DMS153 treated with DMSO at 0.1 percent for 48 hours (cell line): Measurements from ENCODE around the gene CPXM2.
A peak's percentile ranks its signal among the peaks of the same experiment; 100 is the strongest.

Experiments
- DNase-seq: peaks from one replicate; lab custom pipeline; 2025; ENCODE audit not compliant: unreplicated experiment; lab: John Stamatoyannopoulos, UW

The CPXM2 gene

DNA sequence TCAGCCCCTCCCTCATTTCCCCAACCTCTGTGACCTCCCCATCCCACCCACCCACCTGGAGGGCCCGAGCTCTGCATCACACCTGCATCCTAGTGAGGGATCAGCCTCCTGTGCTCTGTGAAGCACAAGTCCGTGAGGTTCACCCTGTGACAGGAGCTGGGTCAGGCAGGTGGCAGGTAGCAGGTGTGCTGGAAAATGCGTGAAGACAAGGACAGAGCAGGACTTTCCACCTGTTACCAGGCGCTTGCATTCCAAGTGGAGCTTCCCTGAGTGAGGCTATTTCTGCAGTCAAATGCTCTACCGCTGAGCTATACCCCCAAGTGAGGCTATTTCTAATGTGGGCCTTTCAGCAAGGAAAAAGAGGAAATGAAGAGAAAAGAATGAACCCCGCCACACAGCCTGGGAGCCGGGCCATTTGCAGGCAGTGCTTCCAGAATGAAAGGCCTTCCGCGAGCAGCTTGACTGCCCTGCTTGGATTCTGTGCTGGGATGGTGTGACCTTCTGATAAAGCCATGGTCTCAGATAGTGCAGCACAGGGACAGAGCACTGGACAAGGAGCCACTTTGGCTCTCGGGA is 13.3 kb upstream of the CPXM2 start:
- no peak for DNase-seq

GRCh38 chr10:123903621-123904020 is 12.0 kb upstream of the CPXM2 start:
- no peak for DNase-seq

DNA sequence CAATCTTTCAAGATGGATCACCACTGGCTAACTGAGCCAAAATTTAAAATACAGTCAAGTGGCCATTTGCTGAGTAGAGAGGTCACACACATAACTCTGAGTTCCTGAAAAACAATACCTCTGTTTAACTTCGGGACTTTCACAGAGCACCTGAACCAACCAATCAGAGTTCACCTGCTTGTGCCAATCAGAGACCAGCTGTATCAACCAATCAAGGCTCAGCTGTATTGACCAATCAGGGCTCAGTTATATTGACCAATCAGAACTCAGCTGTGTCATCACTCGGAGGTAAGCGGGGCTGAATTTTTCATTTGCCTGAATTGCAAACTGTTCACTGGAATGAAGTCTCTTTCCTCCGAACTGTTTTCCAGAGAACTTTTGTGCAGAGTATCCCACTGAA is 10.0 kb upstream of the CPXM2 start:
- DNase-seq, result no peak

- DNase-seq, result peak; percentile 2
Observed at GRCh38 chr10:123897146-123897545, 5.5 kb upstream of the CPXM2 start.

- DNase-seq, result no peak
Observed at GRCh38 chr10:123896246-123896927, 4.8 kb upstream of the CPXM2 start.

GRCh38 chr10:123893651-123894050 is 2.0 kb upstream of the CPXM2 start:
- no peak for DNase-seq

- no peak for DNase-seq
Observed at GRCh38 chr10:123890756-123891143, 857 bp downstream of the CPXM2 start.

DNA sequence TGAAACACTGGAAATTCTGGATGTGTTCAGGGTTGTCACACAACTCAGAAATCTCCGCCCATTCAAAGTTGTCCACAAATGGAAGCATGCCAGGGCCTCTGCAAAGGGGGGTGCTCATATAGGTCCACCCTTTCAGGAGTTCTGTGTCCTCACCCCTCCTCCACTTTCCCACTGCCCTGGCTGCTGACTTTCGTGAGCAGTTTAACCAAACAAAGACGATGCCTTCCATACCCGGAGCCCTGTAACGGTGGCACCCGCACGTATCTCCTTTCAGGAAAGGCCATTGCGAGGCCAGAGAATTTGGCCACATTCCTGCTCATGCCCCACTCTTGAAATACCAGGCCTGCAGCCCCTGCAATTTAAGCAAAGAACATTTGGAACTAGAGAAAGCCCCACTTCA is 1.4 kb downstream of the CPXM2 start:
- no peak for DNase-seq

- DNase-seq, result no peak
Observed at GRCh38 chr10:123889821-123890220, 1.8 kb downstream of the CPXM2 start.

DNA sequence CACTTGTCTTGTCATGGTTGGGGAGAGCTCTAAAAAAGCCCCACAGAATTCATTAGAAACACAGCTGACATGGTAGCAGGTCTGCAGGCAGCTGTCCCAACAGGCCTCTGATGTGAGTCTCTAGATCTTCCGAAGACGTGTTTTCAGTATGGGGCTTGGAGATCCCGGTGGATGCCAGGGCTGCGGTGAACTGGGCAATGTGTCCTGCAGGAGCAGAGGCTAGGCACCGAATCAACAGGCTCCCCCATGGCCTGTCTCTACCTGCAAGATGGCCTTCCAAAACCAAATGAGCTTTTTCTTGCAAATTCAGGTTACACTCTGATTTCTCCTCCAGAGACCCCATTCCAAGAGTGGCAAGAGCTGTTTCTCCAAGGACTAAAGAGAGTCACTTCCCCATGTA is 2.9 kb downstream of the CPXM2 start:
- DNase-seq, result no peak

DNA sequence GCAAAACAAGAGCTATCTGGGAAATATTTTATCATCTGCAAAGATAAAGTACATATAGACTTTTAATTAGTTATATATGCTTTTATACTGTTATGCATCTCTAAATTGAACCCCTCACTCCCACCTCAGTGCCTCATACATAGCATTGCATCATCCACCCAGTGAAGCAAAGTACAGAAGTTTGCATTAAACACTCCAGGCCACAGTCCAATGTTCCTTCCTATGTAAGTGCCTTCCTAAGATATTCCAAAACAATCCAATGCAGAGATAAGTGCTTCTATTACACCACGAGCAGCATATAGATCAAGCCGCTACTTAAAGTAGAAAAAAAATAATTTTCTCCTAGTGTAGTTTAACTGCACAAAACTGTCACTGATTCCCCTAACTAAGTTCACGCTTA is 3.4 kb downstream of the CPXM2 start:
- DNase-seq, result no peak

GRCh38 chr10:123886292-123886691 is 5.3 kb downstream of the CPXM2 start:
- DNase-seq, result no peak

GRCh38 chr10:123885406-123886170 is 6.0 kb downstream of the CPXM2 start:
- no peak for DNase-seq

- no peak for DNase-seq
Observed at GRCh38 chr10:123884907-123885381, 6.7 kb downstream of the CPXM2 start.

GRCh38 chr10:123884351-123884906 is 7.2 kb downstream of the CPXM2 start:
- DNase-seq, result no peak

GRCh38 chr10:123883673-123884320 is 7.8 kb downstream of the CPXM2 start:
- no peak for DNase-seq

- DNase-seq, result no peak
Observed at GRCh38 chr10:123882681-123883445, 8.7 kb downstream of the CPXM2 start.

GRCh38 chr10:123882177-123882576 is 9.4 kb downstream of the CPXM2 start:
- DNase-seq, result no peak

DNA sequence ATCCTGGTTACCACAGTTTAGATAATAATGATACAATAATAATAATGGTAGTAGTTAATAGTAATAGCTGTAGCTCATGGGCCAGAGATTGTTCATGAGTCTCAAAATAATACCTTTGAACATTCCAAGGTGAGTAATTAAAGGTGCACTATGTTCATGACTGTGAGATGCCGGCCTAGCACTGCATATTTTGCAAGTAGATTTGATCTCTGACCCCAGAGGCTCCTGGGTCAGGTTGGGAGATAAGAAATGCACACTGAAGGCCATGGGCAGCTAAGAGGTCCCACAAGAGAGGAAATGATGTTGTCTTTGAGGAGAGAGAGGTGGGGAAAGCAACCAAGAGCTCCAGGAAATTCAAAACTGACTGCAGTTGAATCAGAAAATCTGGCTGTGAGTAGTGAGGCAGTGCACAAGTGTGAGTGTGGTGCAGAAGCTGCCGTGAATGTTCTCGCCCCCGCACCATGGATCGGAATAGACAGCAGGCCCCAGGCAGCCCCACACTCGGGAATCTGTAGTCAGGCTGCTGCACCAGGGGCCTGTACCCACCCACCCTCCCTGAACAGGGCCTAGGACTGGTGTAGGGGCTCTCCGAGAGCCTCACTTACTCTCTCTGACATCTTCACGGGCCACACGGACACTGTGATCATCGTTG is 11.9 kb downstream of the CPXM2 start:
- no peak for DNase-seq

DNA sequence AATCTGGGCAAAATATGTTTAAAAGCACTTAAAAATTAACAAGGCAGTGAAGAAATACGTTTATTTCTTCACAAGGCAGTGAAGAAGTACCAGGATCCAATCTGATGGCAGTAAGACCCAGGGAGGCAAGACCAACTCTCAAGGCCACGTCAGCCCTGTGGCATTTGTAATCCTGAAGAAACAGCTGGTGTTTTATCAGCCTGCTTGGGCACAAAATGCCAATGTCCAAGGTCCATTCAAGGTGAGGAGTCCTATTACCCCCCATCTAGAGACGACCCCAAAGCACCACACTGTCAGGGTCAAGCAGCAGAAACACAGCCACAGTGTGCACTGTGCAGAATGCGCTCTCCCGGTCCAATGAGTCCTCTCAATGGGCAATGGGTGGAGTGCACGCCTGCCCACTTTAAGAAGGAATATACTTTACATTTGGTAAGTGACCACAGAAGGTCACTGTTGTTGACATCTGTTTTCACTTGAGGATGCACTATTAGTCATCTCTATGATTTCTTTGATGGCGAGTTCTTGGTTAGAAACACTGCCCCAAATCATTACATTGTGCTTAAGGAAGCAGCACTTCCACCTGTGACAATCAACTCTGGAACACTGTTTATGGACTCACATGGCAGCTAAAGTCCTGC is 12.8 kb downstream of the CPXM2 start:
- DNase-seq, result no peak
